HFFc6 (cell line): Measurements from ENCODE around the gene TPO. TPM values are rescaled to one million over a fixed set of nuclear protein-coding genes. Genes with fewer than 3 reads are reported as not detected.

Experiments used
- DNase-seq: peaks from one replicate; pipeline ENCODE4 v3.0.0-alpha.2; 2018
- H3K27ac Mint-ChIP-seq: 2 replicates; pipeline ENCODE4 v1.8.0; 2020; ENCODE audit warnings: mild to moderate bottlenecking, mixed read lengths
- H3K27me3 Mint-ChIP-seq: 2 replicates; pipeline ENCODE4 v1.8.0; 2021; ENCODE audit warnings: mild to moderate bottlenecking, moderate library complexity, mixed read lengths; ENCODE audit not compliant: insufficient read depth
- H3K36me3 Mint-ChIP-seq: 2 replicates; pipeline ENCODE4 v1.8.0; 2021; ENCODE audit warnings: low read depth, mixed read lengths
- H3K4me1 Mint-ChIP-seq: 2 replicates; pipeline ENCODE4 v1.8.0; 2020; ENCODE audit warnings: low read depth, mixed read lengths
- H3K4me3 Mint-ChIP-seq: 2 replicates; pipeline ENCODE4 v1.8.0; 2020; ENCODE audit warnings: mild to moderate bottlenecking, moderate library complexity, mixed read lengths
- H3K9me3 Mint-ChIP-seq: 2 replicates; pipeline ENCODE4 v1.8.0; 2020; ENCODE audit warnings: mild to moderate bottlenecking, mixed read lengths
- CTCF ChIP-seq: fragments of 200-600 bp; sonication (generic); IDR thresholded peaks from 2 replicates; pipeline ENCODE4 v1.5.0; 2021; ENCODE audit warnings: antibody characterized with exemption, mild to moderate bottlenecking
- total RNA-seq, 6 experiments: library from RNA; stranded (reverse); fragmentation: NEBNext Ultra II Directional; extraction: Animal tissue kit (Norgen Biotek cat#: 25700); gene quantifications; 2 replicates in 1 of 6; 3 replicates in 5 of 6; pipeline ENCODE4 v1.2.3, GENCODE V29; 2021

TPO gene
- total RNA-seq, 6 experiments from 2014 or later, result not detected

- DNase-seq, result no peak
- H3K36me3 Mint-ChIP-seq, result peaks cover 7% of the 10 kb centered on the region; the same call in 1 of the 2 replicates
- H3K27me3 Mint-ChIP-seq, result peaks cover 15% of the 10 kb centered on the region
- H3K4me3 Mint-ChIP-seq, result no peak overlapping the region
- TF ChIP-seq CTCF, result no peak
- no peaks in the 10 kb centered on the region; the same call in 1 of the 2 replicates for H3K9me3 Mint-ChIP-seq
- H3K4me1 Mint-ChIP-seq, result no peaks in the 10 kb centered on the region
- H3K27ac Mint-ChIP-seq, result no peak overlapping the region
These were observed 175.1 kb downstream of the TPO start for GRCh38 chr2:1588051-1588977.

GRCh38 chr2:1588978-1589621 lies 175.8 kb downstream of the TPO start:
- peaks cover 15% of the 10 kb centered on the region for H3K27me3 Mint-ChIP-seq
- H3K4me1 Mint-ChIP-seq, result no peaks in the 10 kb centered on the region
- DNase-seq, result no peak
- no peaks in the 10 kb centered on the region; the same call in 1 of the 2 replicates for H3K9me3 Mint-ChIP-seq
- no peak overlapping the region for H3K4me3 Mint-ChIP-seq
- peaks cover 7% of the 10 kb centered on the region; the same call in 1 of the 2 replicates for H3K36me3 Mint-ChIP-seq
- H3K27ac Mint-ChIP-seq, result no peak overlapping the region
- TF ChIP-seq CTCF, result peak; percentile 25; the same call in 1 of the 2 replicates

GRCh38 chr2:1590596-1591460 lies 177.6 kb downstream of the TPO start:
- peaks cover 15% of the 10 kb centered on the region for H3K27me3 Mint-ChIP-seq
- no peak for DNase-seq
- no peak overlapping the region for H3K27ac Mint-ChIP-seq
- H3K36me3 Mint-ChIP-seq, result peaks cover 7% of the 10 kb centered on the region; the same call in 1 of the 2 replicates
- 0 out of 2 replicates have a peak, but pooled peaks have one; percentile 24 for TF ChIP-seq CTCF
- no peak overlapping the region for H3K4me3 Mint-ChIP-seq
- no peaks in the 10 kb centered on the region; the same call in 1 of the 2 replicates for H3K9me3 Mint-ChIP-seq
- no peaks in the 10 kb centered on the region for H3K4me1 Mint-ChIP-seq

- Mint-ChIP-seq H3K4me1 (no peaks in the 10 kb centered on the region), H3K27me3 (peaks cover 15% of the 10 kb centered on the region), H3K9me3 (no peaks in the 10 kb centered on the region; the same call in 1 of the 2 replicates), H3K36me3 (peaks cover 7% of the 10 kb centered on the region; the same call in 1 of the 2 replicates), H3K27ac (no peak overlapping the region), H3K4me3 (no peak overlapping the region)
- TF ChIP-seq CTCF, result no peak
- no peak for DNase-seq
These were observed 178.2 kb downstream of the TPO start for GRCh38 chr2:1591461-1591770.
